Stimulated activated naive CD4-positive, alpha-beta T cell (primary cell): ENCODE measurements around the gene NOXA1.

Experiments
- DNase-seq, 6 experiments: peaks; one replicate each; lab custom pipeline; 2025; lab: John Stamatoyannopoulos, UW

Gene NOXA1

GRCh38 chr9:137387891-137388560, 35.2 kb upstream of the NOXA1 start:
- no peak for DNase-seq

DNA sequence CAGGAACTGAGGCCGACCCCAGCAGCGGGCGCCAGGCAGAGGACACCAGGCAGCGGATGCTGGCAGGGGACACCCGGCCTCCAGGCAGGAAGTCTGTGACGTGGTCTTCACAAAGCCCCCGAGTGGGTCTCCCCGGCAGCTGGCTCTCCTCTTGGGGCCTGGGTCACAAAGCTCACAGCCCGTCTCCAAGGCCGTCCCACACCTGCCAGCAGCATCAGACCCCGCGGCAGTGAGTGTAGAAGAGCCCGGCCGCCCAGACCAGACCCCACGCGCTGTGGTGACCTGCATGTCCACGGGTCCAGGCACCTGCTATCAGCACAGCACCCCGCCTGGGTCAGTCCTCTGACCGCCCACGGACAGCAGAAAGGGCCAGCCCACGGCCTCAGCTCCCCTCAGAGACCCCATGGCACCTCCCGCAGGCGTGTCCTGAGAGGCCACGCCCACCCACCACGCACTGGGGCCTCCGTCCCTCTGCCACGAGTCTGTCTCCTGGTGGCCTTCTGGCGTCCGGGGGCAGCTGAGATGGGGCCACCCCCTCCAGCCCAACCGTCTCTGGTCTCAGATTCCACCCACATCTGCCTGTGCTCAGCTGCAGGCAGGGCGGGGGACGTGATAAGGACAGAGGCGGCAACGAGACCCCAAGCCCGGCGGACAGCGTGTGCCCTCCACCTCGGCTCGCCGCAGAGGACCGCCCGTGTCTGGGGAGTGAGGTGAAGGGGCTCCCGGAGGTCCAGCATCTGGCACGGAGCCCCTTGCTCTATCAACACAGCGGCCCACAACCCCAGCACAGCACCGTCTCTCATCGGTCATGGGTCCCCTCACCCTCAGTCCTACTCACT, 34.4 kb upstream of the NOXA1 start:
- no peak for DNase-seq

GRCh38 chr9:137389428-137389746, 33.8 kb upstream of the NOXA1 start:
- DNase-seq, result no peak

DNA sequence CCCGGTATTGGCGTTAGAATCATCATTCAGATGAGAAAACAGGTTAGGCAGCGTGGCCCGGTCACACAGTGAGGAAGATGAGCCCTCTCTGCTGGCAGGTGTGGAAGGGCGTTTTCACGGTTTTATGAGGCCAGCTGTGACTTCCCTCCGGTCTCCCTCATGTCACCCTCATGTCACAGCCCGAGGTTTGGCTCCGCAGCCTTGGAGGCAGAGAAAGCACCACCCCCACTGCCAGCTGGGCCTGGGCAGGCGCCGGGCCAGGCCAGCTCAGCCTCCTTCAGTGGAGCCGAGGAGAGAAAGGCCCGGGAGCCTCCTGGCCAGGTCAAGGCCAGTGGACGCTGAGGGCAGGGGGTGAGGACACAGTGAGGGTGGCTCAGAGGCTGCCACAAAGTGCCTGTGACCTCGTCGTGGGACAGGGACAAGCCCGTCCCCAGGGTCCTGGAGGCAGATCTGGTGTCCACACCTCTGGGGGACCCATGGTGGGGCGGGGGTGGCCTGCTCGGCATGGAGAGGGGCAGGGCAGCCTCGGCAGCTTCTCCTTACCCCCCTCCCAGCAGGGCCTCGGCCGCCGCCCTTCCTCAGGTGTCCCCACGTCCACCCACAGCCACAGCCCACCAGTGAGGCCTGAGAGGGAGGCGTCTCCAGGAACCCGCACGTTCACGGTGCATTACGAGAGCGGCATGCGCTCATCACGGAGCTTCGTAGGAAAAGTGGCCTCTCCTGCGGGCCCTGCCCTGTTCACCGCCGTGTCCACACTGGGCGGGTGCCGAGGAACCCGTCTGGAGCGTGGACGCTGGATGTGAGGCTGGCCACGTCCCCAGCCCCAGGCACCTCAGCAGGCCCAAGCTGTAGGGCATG, 32.4 kb upstream of the NOXA1 start:
- no peak for DNase-seq

- no peak for DNase-seq
Measured at GRCh38 chr9:137391411-137391754, 31.8 kb upstream of the NOXA1 start.

- no peak for DNase-seq
Measured at GRCh38 chr9:137392232-137393007, 30.8 kb upstream of the NOXA1 start.

DNA sequence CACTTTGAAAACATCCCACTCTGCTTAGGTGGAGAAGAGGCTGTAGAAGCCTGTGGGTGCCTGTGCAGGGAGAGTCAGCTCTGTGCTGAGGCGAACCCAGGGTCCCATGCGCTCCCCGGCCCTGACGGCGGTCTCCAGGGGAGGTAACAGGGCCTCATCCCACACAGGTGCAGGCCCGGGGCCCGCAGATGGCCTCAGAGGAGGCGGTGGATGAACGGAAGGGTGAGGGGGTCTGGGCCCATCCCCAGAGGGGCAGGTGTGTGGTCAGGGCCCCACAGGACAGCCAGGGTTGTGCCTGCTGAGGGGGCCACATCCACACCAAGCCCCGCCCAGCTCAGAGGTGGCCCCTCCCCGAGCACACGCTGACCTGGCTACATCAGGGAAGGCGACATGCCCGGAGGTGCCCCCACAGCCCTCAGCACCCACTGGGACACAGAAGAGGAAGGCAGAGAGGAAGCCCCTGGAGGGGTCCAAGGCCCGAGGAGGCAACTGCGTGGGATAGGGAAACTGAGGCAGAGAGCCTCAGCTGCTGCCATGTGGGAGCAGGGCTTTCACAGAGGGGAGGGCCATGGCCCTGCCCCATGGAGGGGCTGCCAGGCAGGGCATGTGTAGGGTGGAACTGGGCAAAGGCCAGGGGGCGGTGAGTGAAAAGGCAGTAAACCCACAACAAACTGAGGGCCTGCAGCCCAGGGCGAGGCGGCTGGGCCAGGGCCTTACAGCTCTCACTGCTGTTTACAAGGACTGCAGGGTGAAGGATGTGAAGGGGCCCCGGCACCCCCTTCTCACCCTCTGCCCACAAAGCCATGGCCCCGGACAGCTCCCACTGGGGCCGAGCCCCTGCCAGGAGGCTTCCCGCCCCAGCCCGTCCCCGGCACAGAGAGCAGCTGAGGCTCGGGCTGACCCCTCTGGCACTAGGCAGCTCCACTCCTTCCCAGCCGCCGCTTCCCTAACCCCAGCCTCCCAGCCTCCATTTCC, 29.7 kb upstream of the NOXA1 start:
- no peak for DNase-seq

GRCh38 chr9:137394866-137395665, 28.1 kb upstream of the NOXA1 start:
- DNase-seq, result no peak

DNA sequence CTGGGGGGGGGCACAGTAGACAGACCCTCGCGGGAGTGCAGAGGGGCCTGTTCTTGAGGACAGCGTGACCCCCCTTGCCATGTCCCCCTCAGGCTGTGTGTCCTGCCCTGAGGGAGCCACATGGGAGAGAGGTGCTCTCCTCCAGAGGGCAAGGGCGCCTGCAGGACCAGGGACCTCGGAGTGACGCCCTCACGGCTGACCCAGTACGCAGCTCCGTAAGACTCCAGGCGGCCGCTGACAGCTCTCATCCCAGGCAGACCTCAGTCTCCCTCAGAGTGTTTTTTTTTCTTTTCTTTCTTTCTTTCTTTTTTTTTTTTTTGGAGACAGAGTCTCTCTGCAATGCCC, 27.6 kb upstream of the NOXA1 start:
- no peak for DNase-seq

- no peak for DNase-seq
Measured at GRCh38 chr9:137396227-137396626, 27.0 kb upstream of the NOXA1 start.

GRCh38 chr9:137396634-137397367, 26.4 kb upstream of the NOXA1 start:
- no peak for DNase-seq

GRCh38 chr9:137397675-137398423, 25.3 kb upstream of the NOXA1 start:
- no peak for DNase-seq

- DNase-seq, result no peak
Measured at GRCh38 chr9:137398561-137399468, 24.4 kb upstream of the NOXA1 start.

DNA sequence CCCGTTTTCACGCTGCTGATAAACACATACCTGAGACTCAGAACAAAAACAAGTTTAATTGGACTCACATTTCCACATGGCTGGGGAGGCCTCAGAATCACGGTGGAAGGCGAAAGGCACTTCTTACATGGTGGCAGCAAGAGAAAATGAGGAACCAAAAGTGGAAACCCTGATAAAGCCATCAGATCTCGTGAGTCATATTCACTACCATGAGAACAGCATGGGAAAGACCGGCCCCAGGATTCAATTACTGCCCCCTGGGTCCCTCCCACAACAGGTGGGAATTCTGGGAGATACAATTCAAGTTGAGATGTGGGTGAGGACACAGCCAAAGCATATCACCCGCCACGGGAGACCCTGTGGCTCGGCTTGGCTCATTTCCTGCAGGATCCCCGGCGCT, 20.4 kb upstream of the NOXA1 start:
- no peak for DNase-seq

DNA sequence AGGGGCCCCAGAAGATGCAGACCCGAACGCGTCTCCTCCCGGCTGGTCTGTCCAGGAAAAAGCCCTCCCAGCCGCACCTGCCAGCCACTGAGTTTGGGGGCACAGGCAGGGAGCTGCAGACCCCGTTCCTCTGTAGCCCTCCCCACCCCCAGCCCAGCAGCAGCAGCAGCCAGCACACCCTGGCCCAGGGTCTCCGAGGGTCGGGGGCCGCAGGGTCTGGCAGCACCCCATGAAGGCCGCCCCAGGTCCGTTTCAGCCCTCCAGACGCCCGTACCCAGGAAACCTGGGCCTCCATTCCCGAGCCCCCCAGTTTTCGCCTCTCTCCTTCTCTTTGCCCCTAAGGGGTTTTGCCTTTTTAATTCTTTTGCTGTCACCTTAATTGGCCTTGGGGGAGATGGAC, 19.9 kb upstream of the NOXA1 start:
- DNase-seq, result no peak

GRCh38 chr9:137404961-137405567, 18.1 kb upstream of the NOXA1 start:
- DNase-seq, result no peak

- no peak for DNase-seq
Measured at GRCh38 chr9:137405677-137406081, 17.5 kb upstream of the NOXA1 start.
